ENCODE results near the gene SLC14A1. TPM values are rescaled to one million over a fixed set of nuclear protein-coding genes. Genes with fewer than 3 reads are reported as not detected.

The SLC14A1 gene
- total and polyA plus RNA-seq, 2 experiments from 2014 or later, result 0.21 to 0.53 TPM

DNA sequence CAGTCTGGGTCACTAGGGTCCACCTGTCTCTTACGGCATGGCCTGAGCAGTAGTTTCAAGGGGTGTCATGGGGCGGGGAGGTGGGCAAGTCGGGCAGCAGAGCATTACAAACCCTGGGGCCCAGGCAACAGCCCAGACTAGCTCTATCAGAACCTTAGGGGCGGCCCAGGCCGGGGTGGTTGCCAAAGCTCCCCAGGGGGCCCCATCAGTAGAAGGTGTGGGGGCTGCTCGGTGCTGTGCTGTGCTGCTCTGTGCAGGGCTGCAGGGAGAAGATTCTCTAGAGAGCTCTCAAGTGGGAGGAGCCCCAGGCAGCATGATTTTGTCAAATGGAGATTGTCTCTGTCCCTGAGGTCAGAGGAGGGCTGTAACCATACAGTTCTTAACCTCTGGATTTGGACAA is 36.4 kb upstream of the SLC14A1 start (continued):
- TF ChIP-seq, protein P1, sequence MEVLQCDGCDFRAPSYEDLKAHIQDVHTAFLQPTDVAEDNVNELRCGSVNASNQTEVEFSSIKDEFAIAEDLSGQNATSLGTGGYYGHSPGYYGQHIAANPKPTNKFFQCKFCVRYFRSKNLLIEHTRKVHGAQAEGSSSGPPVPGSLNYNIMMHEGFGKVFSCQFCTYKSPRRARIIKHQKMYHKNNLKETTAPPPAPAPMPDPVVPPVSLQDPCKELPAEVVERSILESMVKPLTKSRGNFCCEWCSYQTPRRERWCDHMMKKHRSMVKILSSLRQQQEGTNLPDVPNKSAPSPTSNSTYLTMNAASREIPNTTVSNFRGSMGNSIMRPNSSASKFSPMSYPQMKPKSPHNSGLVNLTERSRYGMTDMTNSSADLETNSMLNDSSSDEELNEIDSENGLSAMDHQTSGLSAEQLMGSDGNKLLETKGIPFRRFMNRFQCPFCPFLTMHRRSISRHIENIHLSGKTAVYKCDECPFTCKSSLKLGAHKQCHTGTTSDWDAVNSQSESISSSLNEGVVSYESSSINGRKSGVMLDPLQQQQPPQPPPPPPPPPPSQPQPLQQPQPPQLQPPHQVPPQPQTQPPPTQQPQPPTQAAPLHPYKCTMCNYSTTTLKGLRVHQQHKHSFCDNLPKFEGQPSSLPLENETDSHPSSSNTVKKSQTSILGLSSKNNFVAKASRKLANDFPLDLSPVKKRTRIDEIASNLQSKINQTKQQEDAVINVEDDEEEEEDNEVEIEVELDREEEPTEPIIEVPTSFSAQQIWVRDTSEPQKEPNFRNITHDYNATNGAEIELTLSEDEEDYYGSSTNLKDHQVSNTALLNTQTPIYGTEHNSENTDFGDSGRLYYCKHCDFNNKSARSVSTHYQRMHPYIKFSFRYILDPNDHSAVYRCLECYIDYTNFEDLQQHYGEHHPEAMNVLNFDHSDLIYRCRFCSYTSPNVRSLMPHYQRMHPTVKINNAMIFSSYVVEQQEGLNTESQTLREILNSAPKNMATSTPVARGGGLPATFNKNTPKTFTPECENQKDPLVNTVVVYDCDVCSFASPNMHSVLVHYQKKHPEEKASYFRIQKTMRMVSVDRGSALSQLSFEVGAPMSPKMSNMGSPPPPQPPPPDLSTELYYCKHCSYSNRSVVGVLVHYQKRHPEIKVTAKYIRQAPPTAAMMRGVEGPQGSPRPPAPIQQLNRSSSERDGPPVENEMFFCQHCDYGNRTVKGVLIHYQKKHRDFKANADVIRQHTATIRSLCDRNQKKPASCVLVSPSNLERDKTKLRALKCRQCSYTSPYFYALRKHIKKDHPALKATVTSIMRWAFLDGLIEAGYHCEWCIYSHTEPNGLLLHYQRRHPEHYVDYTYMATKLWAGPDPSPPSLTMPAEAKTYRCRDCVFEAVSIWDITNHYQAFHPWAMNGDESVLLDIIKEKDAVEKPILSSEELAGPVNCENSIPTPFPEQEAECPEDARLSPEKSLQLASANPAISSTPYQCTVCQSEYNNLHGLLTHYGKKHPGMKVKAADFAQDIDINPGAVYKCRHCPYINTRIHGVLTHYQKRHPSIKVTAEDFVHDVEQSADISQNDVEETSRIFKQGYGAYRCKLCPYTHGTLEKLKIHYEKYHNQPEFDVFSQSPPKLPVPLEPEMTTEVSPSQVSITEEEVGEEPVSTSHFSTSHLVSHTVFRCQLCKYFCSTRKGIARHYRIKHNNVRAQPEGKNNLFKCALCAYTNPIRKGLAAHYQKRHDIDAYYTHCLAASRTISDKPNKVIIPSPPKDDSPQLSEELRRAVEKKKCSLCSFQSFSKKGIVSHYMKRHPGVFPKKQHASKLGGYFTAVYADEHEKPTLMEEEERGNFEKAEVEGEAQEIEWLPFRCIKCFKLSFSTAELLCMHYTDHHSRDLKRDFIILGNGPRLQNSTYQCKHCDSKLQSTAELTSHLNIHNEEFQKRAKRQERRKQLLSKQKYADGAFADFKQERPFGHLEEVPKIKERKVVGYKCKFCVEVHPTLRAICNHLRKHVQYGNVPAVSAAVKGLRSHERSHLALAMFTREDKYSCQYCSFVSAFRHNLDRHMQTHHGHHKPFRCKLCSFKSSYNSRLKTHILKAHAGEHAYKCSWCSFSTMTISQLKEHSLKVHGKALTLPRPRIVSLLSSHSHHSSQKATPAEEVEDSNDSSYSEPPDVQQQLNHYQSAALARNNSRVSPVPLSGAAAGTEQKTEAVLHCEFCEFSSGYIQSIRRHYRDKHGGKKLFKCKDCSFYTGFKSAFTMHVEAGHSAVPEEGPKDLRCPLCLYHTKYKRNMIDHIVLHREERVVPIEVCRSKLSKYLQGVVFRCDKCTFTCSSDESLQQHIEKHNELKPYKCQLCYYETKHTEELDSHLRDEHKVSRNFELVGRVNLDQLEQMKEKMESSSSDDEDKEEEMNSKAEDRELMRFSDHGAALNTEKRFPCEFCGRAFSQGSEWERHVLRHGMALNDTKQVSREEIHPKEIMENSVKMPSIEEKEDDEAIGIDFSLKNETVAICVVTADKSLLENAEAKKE (CRISPR knock-in tag; IDR thresholded peaks at IDR 0.05), result no peak
- TF ChIP-seq REST (IDR thresholded peaks at IDR 0.05; ENCODE audit: unreplicated experiment), result no peak

GRCh38 chr18:45688113-45688512 is 35.9 kb upstream of the SLC14A1 start:
- no peaks in the 10 kb centered on the region for H3K9me2 ChIP-seq (ENCODE audit: insufficient read depth)
- H3K4me1 Mint-ChIP-seq, result peaks cover 38% of the 10 kb centered on the region
- no peaks in the 10 kb centered on the region for H4K20me1 ChIP-seq (replicated peaks; ENCODE audit: insufficient read depth)
- H3K36me3 Mint-ChIP-seq (ENCODE audit: low read depth), result peaks cover 8% of the 10 kb centered on the region; the same call in 2 of the 3 replicates
- no peaks in the 10 kb centered on the region for H3F3A ChIP-seq (replicated peaks; ENCODE audit: low read depth)
- DNase-seq (ENCODE audit: low spot score) (no peak), ATAC-seq (no peak)
- peaks cover 4% of the 10 kb centered on the region for H3K27me3 Mint-ChIP-seq (ENCODE audit: insufficient read depth, low read depth, poor library complexity)
- no peaks in the 10 kb centered on the region for H3K79me2 ChIP-seq (replicated peaks; ENCODE audit: insufficient read depth)
- peaks cover 7% of the 10 kb centered on the region for H3K9me3 Mint-ChIP-seq
- H3K4me3 Mint-ChIP-seq, result no peak overlapping the region
- H3K4me2 ChIP-seq, result no peak overlapping the region
- H3K4me1 ChIP-seq (ENCODE audit: insufficient read depth), result peaks cover 10% of the 10 kb centered on the region
- H3K36me3 ChIP-seq (ENCODE audit: insufficient read depth), result no peaks in the 10 kb centered on the region
- H2AFZ ChIP-seq, result peak overlapping the region; percentile 47; the same call in 1 of the 2 replicates
- H3K27ac Mint-ChIP-seq, result no peak overlapping the region
- H3K27ac ChIP-seq (ENCODE audit: low read depth), result no peak overlapping the region
- no peaks in the 10 kb centered on the region for H3K27me3 ChIP-seq (ENCODE audit: insufficient read depth)
- no peak overlapping the region for H3K4me3 ChIP-seq
- TF ChIP-seq STAT1 (IDR thresholded peaks at IDR 0.05; ENCODE audit: unreplicated experiment) (no peak), ZNF331 (CRISPR knock-in tag; IDR thresholded peaks at IDR 0.05; ENCODE audit: low read depth) (no peak), JUNB (IDR thresholded peaks at IDR 0.05; ENCODE audit: unreplicated experiment) (no peak), NANOG (IDR thresholded peaks at IDR 0.05; ENCODE audit: borderline replicate concordance) (no peak), REST (IDR thresholded peaks at IDR 0.05; ENCODE audit: unreplicated experiment) (no peak), EZH2phosphoT487 (IDR thresholded peaks at IDR 0.05; ENCODE audit: unreplicated experiment) (no peak), CTCF (conservative IDR thresholded peaks at IDR 0.05; ENCODE audit: low read depth in 2 of 2) (no peak), EZH2 (IDR thresholded peaks at IDR 0.05; ENCODE audit: low read depth, unreplicated experiment) (no peak)

All from GM23338 (cell line).